ENCODE results near the gene LIG1.

LIG1 gene

DNA sequence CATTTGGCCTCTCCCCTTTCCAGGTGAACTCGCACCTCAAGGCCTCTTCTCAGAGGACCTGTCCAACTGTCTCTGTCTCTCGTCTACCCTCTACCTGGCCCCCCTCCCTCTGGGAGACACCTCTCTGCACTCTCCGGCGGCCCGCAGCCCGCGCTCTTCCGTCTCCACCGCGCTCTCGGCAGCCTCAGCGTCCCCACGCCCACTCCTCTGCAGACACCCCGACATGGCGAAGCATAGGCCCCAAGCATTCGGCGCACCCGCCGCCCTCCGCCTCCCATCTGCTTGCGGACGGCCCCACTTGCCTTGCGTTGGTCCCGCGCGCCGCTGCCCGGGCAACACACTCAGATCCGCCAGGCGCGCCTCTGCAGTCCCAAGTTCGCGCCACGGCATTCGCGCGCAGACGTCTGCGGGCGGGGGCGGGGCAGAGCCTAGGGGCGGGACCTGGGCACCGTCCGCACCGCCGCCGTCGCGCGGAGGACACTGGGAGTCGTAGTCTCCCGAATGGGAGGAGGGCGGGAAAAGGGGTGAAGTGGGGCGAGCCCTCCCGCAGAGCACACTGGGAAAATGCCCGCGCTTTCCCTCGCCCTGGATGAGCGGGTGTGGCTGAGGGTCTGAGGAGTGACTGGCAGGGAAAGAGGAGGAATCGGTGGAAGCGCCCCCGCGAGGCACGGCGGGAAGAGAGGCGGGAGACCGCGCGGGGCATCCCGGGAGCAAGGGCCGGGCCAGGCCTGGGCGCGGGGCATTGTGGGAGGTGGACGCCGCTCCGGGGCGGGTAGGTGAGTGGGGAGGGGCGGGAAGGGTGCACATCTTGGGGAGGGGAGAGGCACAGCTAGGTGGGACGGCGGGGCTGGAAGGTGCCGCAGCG, at the start of gene LIG1, which contains the start of gene ZSWIM9:
Gene LIG1, minus strand, starts transcription at position 406 of the 865 bp plus-strand sequence. CDS start 4,778 bp downstream, outside the sequence.
Gene ZSWIM9, plus strand, starts transcription at position 742 of the 865 bp plus-strand sequence. CDS start 1,123 bp downstream, outside the sequence.
- FAIRE-seq: peak; percentile 18

DNA sequence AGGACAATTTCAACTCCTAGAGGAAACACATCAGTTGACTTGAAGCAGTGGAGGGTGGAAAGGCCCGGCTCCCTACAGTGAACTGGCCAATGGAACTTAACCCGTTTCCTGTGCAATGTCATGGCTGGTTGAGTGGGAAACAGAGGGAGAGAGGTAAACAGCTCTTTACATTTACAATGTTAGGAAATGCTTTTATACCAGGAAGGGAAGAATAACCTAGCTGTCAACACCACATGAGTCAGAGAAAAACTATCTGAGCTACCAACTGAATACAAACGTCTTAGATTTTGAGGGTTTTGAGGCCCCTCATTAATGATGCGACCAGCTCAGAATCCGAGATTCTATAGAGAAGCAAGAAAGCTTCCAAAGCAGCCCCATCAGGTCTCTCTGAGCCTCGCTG, 48.9 kb upstream of the LIG1 start:
- no peak for FAIRE-seq

DNA sequence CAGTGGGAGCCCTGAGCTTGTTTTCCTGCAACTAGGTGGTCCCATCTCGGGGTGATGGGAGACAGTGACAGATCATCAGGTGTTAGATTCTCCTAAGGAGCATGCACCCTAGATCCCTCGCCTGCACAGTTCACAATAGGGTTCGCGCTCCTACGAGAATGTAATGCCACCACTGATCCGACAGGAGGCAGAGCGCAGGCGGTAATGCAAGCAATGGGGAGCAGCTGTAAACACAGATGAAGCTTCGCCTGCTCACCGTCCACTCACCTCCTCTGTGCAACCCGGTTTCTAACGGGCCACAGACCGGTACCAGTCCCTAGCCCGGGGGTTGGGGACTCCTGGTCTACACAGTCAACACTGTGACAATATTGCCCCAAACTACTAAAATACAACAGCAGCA, 46.8 kb upstream of the LIG1 start:
- FAIRE-seq: no peak

DNA sequence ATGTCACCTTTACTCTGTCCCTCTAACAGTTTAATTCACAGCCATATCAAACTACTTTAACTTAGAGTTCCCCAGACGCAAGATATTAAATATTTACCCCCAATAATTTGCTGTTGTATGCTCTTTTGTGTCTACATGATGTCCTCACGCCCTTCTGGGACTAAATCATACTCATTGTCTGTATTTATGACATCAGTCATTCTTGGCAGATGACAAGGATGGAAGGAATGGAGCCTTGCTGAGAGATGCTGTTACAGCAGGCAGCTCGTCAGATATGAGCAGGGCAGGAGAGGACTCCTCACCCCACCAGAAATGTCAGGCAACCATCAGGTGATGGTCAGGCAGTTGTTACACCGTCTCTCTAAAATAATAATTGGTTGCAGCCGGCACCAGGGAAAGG, 43.8 kb upstream of the LIG1 start:
- no peak for FAIRE-seq

DNA sequence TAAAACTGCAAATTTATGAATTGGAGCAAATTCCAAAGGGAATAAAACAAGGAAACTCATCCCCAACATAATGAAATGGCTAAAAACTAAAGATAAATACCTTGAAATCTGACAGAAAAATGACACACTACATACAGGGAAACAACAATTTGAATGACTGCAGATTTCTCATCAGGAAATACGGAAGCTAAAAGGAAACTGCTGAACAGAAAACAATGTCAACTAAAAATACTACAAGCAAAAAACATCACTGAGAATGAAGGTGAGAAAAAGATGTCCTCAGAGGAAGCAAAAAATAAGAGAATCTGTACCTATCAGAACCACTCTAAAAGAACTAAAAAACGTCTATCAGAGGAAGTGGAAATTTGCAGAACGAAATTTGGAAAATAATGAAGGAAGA, 39.9 kb upstream of the LIG1 start:
- FAIRE-seq: no peak

DNA sequence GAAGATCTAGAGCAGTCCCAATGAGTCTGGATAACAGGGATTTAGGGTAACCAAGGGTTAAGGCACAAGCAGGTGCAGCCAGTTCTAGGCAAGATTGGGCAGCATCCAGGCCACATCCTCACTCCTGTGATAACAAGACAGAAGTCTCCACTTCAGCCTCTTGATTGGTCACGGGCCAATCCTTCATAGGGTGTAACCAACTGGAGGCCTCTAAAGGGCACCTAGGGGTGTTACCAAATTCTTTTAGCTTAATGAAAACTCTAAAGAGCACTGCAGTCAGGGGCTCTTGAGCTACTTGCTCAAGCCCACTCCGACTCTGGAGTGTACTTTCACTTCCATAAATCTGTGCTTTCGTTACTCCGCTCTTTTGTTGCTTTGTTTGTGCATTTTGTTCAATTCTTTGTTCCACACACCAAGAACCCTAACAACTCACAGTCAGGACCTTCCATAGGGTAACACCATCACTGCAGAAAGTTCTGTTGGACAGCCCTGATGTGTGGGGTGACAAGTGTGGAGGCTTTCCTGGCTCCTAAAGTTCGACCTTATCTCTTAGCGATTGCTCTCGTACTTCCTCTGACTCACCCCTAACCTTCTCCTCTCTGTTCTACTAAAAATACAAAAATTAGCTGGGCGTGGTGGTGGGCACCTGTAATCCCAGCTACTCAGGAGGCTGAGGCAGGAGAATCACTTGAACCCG, 36.4 kb upstream of the LIG1 start:
- no peak for FAIRE-seq

DNA sequence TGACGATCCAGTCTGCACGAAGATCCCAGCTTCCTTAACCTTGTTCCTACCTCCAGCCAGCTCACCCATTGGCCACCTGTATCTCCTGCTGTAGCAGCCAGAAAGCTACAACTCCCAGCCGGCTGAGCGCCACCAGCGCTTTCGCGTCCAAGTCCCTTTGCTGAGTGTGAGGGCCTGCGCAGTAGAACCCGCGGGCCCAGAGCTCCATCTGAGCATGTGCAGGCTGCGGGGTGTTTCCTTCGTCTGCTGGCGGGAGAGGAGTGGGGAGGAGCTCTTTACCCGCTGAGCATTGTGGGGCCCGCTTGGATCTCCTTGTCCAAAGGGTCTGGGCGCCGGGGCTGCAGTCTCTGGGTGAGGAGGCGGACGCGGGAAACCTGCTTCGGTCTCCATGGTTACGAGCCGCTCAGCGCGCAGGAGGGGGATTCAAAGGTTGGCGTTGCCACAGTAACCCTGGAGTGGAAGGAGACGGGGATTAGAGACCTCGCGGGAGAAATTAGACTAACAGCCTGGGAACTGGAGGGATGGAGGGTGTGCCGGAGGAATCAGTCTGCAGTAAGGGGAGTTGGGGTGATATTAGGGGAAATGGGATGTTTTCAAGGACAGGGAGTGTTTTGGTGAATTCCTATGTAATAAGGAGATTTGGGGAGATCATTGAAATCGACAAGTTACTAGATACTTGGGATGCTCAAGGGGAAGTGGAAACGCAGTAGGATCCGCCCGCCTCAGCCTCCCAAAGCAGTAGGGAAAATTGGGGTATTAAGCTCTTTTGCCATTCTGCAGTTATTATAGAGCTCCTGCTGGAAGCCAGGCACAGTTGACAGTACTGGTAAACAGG, 33.9 kb upstream of the LIG1 start:
- peak; percentile 92 for FAIRE-seq

DNA sequence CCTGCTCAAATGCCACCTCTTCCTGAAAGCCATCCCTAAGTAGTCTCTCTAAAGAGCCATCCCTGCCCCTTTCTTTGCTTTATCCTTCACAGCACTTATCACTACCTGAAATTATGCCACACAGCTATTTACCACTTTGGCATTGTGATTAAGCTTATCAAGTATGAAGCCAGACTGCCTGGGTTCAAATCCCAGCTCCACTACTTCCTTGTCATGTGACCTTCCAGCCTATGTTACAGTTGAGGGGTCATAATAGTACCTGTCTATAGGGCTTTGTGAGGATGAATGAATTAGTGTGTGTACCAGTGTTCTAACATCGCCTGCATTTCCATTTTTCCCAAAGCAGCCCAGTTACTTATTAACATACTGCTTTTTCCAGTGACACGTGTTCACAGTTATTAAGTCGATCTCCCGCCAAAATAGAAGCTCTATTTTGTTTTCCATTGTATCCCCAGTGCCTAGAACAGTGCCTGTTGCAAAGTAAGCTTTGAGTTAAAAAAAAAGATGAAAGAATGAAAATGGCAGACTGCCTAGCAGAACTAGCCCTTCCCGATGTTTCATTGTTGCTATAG, 33.2 kb upstream of the LIG1 start:
- no peak for FAIRE-seq

DNA sequence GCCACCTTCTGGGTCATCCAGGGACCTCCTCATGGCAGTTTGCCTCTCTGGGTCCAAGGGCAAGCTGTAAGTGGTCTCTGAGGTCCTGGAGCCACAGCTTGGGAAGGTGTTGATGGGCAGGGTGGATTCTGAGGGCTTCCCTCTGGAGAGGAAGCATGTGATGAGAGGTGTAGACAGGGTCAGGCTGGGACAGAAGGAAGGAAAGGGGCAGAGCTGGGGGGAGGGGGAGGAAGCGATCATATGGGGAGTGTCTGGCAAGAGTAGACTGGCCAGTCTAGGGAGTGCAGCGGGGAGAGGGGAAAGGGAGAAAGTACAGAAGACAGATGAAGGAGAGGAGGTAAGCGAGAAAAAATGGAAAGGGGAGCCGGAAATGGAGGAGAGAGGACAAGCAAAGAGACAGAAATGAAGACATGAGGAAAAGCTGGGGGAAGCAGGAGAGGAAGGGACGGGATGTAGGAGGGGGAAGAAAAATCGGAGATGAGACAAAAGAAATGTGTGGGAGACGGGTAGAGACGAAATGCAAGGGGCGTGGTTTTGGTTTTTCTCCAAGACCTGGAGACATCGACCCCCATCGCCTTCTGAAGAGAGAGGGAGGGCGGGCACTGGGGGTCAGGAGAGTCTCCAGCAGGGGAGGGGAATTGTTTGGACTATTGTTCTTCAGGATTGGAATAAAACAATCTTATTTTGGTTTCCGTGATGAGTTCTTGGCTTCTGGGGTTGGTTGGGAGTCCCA, 27.0 kb upstream of the LIG1 start:
- no peak for FAIRE-seq

DNA sequence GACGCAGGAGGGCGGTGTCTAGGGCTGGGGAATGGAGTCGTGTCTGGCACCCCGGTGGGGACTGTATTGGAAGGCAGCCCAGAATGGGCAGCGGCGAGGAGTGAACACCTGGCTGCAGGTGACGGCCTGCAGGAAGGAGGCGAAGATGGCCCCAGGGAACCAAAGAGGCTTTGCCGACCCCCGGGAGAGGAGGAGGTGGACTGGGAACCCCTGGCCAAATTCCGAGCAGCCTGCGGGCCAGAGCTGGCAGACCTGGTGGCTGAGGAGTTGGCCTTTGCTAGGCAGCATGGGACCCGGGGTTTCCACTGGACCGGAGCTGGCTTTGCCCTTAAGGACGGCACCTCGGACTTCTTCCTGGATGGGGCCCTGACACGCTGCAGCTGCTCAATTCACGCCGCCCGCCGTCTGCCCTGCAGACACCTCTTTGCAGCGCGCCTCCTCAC, 26.2 kb upstream of the LIG1 start:
- FAIRE-seq: no peak

DNA sequence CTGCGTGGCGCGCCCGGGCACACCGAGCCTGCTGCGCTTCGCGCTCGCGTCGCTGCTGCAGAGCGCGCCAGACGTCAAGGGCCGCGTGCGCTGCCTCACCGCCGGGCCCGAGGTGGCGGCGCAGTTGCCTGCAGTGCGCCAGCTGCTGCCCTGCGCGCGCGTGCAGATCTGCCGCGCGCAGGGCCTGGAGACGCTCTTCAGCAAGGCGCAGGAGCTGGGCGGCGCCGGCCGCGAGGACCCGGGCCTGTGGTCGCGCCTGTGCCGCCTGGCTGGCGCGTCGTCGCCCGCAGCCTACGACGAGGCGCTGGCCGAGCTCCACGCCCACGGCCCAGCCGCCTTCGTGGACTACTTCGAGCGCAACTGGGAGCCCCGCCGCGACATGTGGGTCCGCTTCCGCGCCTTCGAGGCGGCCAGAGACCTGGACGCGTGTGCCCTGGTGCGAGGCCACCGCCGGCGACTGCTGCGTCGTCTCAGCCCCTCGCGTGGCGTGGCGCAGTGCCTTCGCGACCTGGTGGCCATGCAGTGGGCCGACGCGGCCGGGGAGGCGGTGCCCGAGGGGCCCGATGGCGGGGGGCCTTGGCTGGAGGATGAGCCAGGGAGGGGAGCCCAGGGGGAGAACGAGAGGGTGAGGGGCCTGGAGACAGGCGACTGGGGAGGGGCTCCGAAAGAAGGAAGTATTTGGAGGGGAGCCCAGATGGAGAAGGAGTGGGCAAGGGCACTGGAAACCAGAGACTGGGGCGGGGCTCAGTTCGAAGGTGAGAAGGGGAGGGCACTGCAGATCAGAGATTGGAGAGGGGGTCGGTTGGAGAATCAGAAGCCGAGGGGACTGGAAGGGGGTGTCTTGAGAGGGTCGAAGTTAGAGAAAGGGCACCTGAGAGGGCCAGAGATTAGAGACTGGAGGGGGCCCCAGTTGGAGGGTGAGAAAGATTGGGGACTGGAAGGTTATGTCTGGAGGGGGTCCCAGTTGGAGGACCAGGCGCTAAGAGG, 25.0 kb upstream of the LIG1 start:
- FAIRE-seq: no peak

DNA sequence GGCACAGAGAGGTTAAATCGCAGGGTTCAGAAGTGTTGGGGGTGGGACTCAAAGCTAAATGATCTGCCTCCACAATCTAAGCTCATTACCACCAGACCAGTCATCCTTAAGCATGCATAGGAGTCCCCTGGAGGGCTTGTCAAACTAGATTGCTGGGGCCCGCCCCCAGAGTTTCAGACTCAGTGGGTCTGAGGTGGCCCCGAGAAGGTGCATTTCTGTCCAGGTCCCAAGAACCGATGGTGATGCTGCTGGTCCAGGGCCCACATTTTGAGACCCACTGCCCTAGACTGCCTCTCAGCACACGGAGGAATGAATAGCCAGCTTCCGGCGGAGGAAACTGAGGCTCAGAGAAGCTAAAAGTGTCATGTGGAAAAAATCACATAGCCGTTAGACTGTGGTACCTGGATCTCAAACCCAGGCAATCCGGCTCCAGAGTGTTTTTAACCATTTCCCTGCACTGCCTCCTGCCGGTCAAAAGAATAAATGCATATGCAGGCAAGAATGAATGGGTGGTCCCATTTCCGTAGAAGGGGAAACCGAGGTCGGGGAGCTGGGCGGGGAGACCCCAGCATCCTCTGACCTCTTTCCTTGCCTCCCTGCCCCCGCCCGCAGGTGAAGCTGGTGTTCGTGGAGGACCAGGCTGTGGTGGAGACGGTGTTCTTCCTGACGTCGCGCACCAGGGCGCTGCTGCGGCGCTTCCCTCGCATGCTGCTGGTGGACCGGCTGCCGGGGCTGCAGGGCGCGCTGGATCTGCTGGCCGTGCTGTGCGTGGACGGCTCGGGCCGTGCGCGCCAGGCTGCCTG, 24.1 kb upstream of the LIG1 start:
- no peak for FAIRE-seq

DNA sequence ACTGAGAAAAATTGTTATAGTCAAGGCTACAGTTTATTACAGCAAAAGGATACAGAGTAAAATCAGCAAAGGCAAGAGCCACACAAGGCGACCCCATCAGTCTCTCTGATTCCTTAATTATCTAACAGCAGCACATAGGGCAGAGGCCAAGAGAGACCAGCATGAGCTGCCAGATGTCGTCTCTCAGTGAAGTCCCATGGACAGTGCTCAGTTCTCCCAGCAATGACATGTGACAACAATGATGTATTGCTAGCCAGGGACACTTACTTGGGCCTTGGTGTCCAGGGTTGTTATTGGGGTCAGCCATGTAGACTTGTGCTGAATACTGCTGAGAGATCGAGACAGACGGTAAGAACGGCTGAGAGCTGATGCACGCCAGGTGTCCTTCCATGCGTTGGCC, 22.6 kb upstream of the LIG1 start:
- FAIRE-seq: no peak

DNA sequence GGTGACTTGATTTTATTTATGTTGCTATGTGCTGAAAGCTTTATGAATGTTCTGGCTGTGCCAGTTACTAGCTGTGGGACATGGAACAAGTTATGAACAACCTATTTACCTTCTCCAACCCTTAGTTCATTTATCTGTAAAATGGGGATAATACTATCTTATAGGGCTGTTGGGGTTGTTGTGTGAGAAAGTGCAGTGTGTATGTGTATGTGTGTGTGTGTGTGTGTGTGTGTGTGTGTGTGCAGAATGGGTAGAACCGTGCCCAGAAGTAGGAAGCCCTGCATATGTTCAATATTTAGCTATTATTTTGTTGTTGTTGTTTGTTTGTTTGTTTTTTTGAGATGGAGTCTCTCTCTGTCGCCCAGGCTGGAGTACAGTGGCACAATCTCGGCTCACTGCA, 20.7 kb upstream of the LIG1 start:
- no peak for FAIRE-seq

DNA sequence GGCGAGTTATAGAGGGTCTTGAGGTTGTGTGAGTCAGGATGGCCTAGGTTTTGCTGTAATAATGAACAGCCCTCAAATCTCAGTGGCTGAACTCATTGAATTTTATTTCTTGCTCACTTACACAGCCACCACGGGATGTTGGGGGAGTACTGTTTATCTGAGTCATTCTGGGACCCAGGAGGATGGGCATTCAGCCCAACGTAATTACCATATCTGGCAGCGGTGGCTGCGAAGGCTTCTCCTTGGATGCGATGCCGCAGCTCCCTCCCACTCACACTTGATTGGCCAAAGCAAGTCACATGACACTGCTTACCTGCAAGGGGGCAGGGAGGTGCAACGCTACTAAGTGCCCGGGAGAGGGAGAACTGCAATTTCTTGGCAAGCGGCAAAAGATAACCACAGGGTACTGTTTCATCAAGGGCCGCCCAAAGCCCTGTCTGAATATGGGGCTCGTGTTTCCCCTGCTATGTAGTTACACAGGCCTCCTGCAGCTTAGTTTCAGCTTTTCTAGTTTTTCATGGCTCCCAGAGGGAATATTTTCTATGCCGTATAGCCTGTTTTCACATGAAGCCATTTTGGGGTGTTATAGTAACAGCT, 20.2 kb upstream of the LIG1 start:
- FAIRE-seq: no peak

DNA sequence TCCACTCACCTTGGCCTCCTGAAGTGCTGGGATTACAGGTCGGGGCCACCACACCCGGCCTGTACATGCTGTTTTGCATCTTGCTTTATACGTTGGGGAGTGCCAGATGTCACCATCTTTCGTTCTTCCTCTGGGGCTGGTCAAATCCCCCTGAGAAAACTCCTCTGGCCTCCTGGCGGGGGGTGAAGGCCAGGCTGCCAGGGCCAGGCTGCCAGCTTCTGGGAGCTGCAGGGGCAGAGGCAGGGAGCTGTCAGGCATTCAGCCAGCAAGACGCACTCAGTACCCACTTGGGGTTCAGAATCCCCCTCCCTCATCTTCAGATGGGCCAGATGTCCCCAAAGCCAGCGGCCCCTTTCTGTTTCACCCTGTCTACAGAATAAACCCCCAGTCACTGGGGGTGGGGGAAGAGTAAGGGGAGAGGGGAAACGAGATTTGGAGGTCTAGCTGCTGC, 16.4 kb upstream of the LIG1 start:
- FAIRE-seq: no peak

DNA sequence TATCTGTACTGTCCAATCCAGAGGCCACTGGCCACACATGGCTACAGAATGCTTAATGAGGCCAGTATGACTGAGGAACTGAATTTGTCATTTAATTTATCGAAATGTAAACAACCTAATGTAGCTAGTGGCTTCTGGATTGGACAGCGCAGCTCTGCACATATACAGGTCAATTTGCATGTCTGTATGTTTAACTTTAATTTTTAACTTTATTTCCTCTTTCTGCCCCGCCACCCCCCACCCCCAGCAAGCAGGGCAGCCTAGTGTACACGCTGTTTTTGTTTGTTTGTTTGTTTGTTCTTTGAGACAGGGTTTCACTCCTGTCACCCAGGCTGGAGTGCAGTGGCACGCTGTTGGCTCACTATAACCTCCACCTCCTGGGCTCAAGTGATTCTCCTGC, 15.9 kb upstream of the LIG1 start:
- FAIRE-seq: no peak

DNA sequence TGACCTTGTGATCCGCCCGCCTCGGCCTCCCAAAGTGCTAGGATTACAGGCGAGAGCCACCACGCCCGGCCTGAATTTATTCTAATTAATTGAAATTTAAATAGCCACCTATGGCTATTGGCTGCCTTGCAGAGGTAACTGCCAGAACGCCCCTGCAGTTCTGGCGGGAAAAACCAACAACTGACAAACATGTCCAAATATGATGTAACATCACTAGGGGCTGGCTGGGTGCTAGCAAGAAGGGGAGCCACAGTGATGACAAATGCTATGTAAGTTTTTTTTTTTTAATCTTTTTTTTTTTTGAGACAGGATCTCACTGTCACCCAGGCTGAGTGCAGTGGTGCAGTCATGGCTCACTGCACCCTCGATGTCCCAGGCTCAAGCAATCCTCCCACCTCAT, 13.2 kb upstream of the LIG1 start:
- FAIRE-seq: no peak

DNA sequence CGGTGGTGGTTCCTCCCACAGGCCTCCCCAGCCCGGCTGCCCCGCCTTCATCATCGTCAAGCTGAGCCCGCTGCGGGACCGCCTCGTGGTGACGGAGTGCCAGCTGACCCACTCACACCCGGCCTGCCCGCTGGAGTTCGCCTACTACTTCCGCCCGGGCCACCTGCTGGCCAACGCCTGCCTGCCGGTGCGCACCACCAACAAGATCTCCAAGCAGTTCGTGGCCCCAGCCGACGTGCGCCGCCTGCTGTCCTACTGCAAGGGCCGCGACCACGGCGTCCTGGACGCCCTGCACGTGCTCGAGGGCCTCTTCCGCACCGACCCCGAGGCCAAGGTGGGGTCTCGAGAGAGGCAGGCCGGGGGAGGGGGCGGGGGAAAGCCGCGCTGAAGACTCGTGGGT, 12.3 kb upstream of the LIG1 start:
- FAIRE-seq: no peak

All from endometrium (tissue), 2 donors.